Effector memory CD4-positive, alpha-beta T cell (primary cell): ENCODE data around the gene TXNDC12.
"Not testable (repeated sequence)": the region's sequence is repeated elsewhere in the genome, so short reads cannot be mapped to it uniquely, and the experiment has no call there.

ENCODE experiments used
- DNase-seq, 3 donors: peaks; one replicate each; pipeline ENCODE4 v3.0.0-alpha.2; 2020
- H3K27ac ChIP-seq: 2 replicates; pipeline ENCODE4 v1.7.0; 2013; ENCODE audit warnings: mild to moderate bottlenecking, low read length, moderate library complexity; ENCODE audit not compliant: insufficient read depth, poor library complexity, severe bottlenecking
- H3K27me3 ChIP-seq: replicated peaks from 2 replicates; pipeline ENCODE4 v1.7.0; 2013; ENCODE audit warnings: mild to moderate bottlenecking, low read length; ENCODE audit not compliant: insufficient read depth, control insufficient read depth, poor library complexity, severe bottlenecking
- H3K36me3 ChIP-seq: 2 replicates; pipeline ENCODE4 v1.7.0; 2013; ENCODE audit warnings: mild to moderate bottlenecking, low read length, moderate library complexity; ENCODE audit not compliant: control insufficient read depth, insufficient read depth
- H3K4me1 ChIP-seq: 2 replicates; pipeline ENCODE4 v1.7.0; 2013; ENCODE audit warnings: low read length, mild to moderate bottlenecking; ENCODE audit not compliant: control insufficient read depth, insufficient read depth, poor library complexity, severe bottlenecking
- H3K4me3 ChIP-seq: 2 replicates; pipeline ENCODE4 v1.7.0; 2013; ENCODE audit warnings: low read length, low read depth, mild to moderate bottlenecking; ENCODE audit not compliant: insufficient read depth, poor library complexity, severe bottlenecking
- H3K9me3 ChIP-seq: 2 replicates; pipeline ENCODE4 v1.7.0; 2013; ENCODE audit warnings: mild to moderate bottlenecking, low read length, moderate library complexity; ENCODE audit not compliant: control insufficient read depth

TXNDC12 gene

DNA sequence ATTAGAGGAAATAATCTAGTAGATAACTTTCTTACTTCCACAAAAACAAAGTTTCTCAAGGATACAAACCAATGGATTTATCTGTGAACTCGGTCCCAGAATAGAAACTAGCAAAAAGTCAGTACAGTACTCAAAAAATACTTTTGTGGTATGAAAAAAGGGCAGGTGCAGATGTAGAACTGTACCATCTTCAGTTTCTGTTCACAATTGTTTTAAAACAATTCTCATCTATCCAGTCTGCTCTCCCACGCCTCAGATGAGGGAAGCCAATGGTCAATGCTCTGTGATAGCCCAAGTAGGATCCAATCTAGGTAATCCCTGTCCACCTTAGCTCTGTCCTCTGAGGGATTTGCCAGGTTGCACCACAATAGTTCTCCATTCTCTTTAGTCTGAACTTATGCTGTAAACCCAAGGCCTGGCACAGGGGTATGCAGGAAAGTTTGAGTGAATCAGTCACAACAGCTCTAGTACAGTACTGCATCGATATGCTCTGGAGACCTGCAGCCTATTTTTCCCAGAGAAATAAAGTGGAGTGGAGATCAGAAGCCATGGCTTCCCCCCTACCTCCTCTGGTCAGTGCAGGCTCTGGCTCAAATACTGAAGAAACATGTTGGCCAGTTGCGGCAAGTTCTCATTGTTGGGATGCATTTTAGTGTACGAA is 22.7 kb downstream of the TXNDC12 start:
- Histone ChIP-seq H3K4me1 (peaks cover 16% of the 10 kb centered on the region), H3K27ac (peak overlapping the region; percentile 78), H3K27me3 (no peaks in the 10 kb centered on the region), H3K9me3 (no peaks in the 10 kb centered on the region), H3K4me3 (peak overlapping the region; percentile 86), H3K36me3 (no peaks in the 10 kb centered on the region)
- no peak for DNase-seq

DNA sequence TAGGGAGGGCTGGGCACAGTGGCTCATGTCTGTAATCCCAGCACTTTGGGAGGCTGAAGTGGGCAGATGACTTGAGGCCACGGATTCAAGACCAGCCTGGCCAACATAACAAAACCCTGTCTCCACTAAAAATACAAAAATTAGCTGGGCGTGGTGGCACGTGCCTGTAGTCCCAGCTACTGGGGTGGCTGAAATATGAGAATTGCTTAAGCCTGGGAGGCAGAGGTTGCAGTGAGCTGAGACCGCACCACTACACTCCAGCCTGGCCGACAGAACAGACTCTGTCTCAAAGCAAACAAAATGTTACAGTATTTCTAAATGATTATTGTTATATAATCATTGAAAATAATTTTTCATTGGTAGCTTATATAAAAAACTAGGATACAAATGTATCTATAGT is 26.2 kb downstream of the TXNDC12 start:
- not testable (repeated sequence) for H3K4me3 ChIP-seq, H3K27ac ChIP-seq, H3K9me3 ChIP-seq, H3K27me3 ChIP-seq, DNase-seq
- H3K4me1 ChIP-seq: peaks cover 12% of the 10 kb centered on the region
- peaks cover 13% of the 10 kb centered on the region for H3K36me3 ChIP-seq

DNA sequence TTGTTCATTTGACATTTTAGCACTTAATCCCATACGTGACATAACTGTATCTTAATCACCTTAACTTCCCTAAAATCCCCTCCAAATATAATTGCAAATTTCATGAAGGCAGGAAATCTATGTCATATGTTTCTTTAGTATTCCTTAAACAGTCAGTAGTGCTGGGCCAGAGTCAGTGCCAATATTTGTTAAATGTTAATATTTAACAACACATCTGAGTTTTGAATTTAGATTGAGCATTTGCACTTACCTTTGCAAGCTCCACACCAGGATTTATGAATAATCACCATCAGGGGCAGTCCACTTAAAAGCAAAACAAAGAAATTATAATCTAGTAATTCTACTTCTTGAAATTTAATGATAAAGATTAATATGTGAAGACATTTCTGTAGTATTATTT is 26.7 kb downstream of the TXNDC12 start:
- peaks cover 17% of the 10 kb centered on the region for H3K36me3 ChIP-seq
- H3K27me3 ChIP-seq: no peaks in the 10 kb centered on the region
- no peaks in the 10 kb centered on the region for H3K9me3 ChIP-seq
- DNase-seq: no peak
- peaks cover 10% of the 10 kb centered on the region for H3K4me1 ChIP-seq
- H3K27ac ChIP-seq: no peak overlapping the region
- no peak overlapping the region for H3K4me3 ChIP-seq

DNA sequence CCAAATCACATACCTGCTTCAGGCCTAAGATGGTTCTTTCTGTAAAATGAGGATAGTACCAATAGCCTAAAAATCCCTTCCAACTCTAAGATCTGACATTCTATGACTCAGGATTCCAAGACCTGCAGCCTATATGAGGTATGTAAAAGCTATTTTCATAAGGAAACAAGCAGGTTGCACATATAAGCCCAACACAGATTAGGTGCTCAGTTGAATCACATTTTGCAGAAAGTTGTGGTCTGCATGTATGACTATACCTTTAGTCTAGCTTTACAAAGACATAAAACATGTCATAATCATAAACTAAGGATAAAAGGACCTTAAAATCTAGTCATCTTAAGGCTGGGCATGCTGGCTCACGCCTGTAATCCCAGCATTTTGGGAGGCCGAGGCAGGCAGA is 28.7 kb downstream of the TXNDC12 start:
- Histone ChIP-seq H3K27ac (no peak overlapping the region), H3K36me3 (peaks cover 28% of the 10 kb centered on the region), H3K9me3 (no peaks in the 10 kb centered on the region), H3K4me1 (no peaks in the 10 kb centered on the region), H3K4me3 (no peak overlapping the region), H3K27me3 (no peaks in the 10 kb centered on the region)
- DNase-seq: no peak

DNA sequence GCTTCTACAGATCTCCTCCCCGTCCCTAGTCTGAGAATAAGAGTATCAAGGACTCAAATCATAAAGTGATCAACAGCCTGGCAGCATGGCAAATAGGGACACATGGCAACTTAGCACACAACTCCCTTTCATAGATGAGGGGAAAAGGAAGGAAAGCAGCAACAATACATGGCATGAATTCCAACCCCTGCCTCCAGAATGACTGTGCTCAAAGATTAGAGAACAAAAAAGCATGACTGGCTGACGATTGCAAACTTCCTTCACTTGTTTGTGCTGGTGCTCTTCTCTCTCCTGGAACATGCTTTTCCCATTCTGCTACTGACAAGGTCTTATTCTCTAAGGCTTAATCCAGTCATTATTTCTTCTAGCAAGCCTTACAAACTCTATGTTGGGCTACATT is 32.9 kb downstream of the TXNDC12 start:
- Histone ChIP-seq H3K36me3 (peaks cover 38% of the 10 kb centered on the region), H3K4me3 (no peak overlapping the region), H3K27ac (no peak overlapping the region), H3K27me3 (no peaks in the 10 kb centered on the region), H3K4me1 (no peaks in the 10 kb centered on the region), H3K9me3 (no peaks in the 10 kb centered on the region)
- DNase-seq: no peak

DNA sequence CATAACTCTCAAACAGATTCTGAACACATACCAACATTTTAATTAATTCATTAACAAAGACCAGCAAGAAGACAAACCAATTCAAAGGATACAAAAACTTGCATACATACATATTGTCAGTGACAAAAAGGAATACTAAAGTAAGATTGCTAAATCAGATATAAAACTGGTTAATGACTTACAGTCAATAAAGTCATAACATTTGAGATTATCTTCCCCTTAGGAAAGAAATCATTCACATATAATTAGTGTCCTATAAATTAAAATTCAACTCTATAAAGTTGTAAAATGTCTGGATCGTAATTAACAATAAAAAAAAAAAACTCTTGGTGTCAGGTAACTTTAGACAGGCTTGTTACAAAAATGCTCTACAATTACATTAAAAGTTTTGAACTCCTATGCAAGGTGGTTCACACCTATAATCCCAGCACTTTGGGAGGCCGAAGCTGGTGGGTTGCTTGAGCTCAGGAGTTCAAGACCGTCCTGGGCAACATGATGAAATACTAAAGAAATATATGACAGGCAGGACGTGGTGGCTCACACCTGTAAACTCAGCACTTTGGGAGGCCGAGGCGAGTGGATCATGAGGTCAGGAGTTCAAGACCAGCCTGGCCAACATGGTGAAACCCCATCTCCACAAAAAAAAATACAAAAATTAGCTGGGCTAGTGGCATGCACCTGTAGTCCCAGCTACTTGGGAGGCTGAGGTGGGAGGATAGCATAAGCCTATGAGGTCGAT is 46.8 kb downstream of the TXNDC12 start:
- Histone ChIP-seq H3K27ac (no peak overlapping the region), H3K27me3 (peaks cover 3% of the 10 kb centered on the region), H3K9me3 (no peaks in the 10 kb centered on the region), H3K36me3 (no peaks in the 10 kb centered on the region), H3K4me1 (no peaks in the 10 kb centered on the region), H3K4me3 (no peak overlapping the region)
- DNase-seq: no peak

DNA sequence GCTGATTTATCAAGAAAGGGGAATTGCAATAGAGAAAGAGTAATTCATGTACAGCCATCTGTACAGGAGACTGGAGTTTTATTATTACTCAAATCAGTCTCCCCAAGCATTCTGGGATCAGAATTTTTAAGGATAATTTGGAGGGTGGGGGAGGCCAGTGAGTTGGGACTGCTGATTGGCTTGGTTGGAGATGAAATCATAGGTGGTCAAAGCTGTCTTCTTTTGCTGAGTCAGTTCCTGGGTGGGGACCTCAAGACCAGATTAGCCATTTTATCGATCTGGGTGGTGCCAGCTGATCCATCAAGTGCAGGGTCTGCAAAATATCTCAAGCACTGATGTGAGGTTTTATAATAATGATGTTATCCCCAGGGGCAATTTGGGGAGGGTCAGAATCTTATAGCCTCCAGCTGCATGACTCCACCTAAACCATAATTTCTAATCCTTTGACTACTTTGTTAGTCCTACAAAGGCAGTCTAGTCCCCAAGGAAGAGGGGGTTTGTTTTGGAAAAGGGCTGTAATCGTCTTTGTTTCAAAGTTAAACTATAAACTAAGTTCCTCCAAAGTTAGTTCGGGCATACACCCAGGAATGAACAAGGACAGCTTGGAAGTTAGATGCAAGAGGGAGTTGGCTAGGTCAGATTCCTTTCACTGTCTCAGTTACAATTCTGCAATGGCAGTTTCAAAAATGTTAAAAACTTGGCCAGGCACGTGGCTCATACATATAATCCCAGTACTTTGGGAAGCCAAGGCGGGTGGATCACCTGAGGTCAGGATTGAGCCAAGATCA is 47.6 kb downstream of the TXNDC12 start:
- Histone ChIP-seq H3K9me3 (no peaks in the 10 kb centered on the region), H3K27ac (no peak overlapping the region), H3K27me3 (peaks cover 3% of the 10 kb centered on the region), H3K4me1 (no peaks in the 10 kb centered on the region), H3K36me3 (no peaks in the 10 kb centered on the region), H3K4me3 (no peak overlapping the region)
- DNase-seq: no peak

DNA sequence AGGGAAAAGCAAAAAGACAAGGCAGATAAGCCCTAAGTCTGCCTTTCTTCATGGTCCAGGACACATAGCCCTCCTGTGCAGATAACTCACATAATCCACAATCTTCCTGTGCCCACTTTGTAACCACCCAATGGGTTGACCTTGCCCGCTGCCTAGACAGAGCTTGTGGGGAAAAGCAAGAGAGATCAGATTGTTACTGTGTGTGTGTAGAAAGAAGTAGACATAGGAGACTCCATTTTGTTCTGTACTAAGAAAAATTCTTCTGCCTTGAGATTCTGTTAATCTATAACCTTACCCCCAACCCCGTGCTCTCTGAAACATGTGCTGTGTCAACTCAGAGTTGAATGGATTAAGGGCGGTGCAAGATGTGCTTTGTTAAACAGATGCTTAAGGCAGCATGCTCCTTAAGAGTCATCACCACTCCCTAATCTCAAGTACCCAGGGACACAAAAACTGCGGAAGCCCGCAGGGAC is 48.9 kb downstream of the TXNDC12 start:
- H3K4me1 ChIP-seq, H3K27me3 ChIP-seq, H3K27ac ChIP-seq, H3K9me3 ChIP-seq, DNase-seq, H3K36me3 ChIP-seq, H3K4me3 ChIP-seq: not testable (repeated sequence)

DNA sequence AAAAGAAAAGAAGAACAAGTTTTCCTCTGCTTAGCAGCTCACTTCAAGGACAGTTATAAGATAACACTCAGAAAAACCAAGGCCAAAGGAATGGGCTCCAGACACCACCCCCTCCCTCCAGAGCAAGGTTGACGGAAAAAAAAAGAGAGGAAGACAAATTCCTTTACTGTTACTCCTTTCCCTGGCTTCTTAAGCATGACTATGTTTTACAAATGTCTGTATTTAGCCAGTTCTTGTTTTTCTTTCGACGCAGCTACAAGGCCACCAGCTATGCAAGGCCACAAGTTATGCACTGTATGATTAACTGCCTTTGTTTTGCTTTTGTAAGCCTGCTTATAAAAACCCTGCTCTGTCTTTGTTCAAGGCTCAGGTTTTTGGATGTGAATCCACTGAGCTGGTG is 49.4 kb downstream of the TXNDC12 start:
- not testable (repeated sequence) for H3K27me3 ChIP-seq, DNase-seq, H3K4me3 ChIP-seq, H3K36me3 ChIP-seq, H3K9me3 ChIP-seq, H3K27ac ChIP-seq, H3K4me1 ChIP-seq

DNA sequence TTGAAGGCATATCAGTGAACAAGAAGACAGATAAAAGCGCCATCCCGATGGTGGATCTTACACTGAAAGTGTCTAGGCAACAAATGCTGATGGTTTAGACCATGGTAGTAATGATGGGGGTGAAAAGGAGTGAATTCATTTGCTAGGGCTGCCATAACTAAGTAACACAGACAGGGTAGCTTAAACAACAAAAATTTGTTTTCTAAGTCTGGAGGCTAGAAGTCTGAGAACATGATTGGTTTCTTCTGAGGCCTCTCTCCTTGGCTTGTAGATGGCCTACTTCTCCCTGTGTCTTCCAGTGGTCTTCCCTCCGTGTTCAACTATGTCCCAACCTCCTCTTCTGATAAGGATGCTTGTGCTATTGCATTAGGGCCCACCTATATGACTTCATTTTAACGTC is 51.1 kb downstream of the TXNDC12 start:
- DNase-seq: no peak
- H3K9me3 ChIP-seq: no peaks in the 10 kb centered on the region
- no peak overlapping the region for H3K4me3 ChIP-seq
- H3K27ac ChIP-seq: no peak overlapping the region
- peaks cover 3% of the 10 kb centered on the region for H3K27me3 ChIP-seq
- H3K4me1 ChIP-seq: no peaks in the 10 kb centered on the region
- H3K36me3 ChIP-seq: no peaks in the 10 kb centered on the region
